Umbilical cord (tissue), 2 donors: ENCODE data around the gene CRPPA. TPM values are rescaled to one million over a fixed set of nuclear protein-coding genes. Genes with fewer than 3 reads are reported as not detected.
"Not testable (repeated sequence)": the region's sequence is repeated elsewhere in the genome, so short reads cannot be mapped to it uniquely, and the experiment has no call there.

Experiments
- DNase-seq: peaks from one replicate; pipeline ENCODE4 v3.0.0-alpha.2; 2015; ENCODE audit warnings: low spot score
- total RNA-seq: library from RNA; depleted of rRNA; stranded (reverse); fragments of >200 nt; gene quantifications from one replicate; pipeline ENCODE4 v1.2.3, GENCODE V29; 2014; ENCODE audit warnings: low replicate concordance; ENCODE audit not compliant: insufficient read depth

Gene CRPPA
- total RNA-seq, 1 donor from 2014 or later = 12.3 TPM

GRCh38 chr7:16398146-16399017 lies 23.0 kb downstream of the CRPPA start:
- DNase-seq = peak; percentile 11

- no peak for DNase-seq
Measured at GRCh38 chr7:16397501-16398145, 23.7 kb downstream of the CRPPA start.

- DNase-seq = no peak
Measured at GRCh38 chr7:16396766-16397500, 24.4 kb downstream of the CRPPA start.

- DNase-seq = no peak
Measured at GRCh38 chr7:16395121-16395520, 26.2 kb downstream of the CRPPA start.

GRCh38 chr7:16393862-16394422 lies 27.4 kb downstream of the CRPPA start:
- no peak for DNase-seq

GRCh38 chr7:16392990-16393523 lies 28.3 kb downstream of the CRPPA start:
- no peak for DNase-seq

- DNase-seq = not testable (repeated sequence)
Measured at GRCh38 chr7:16383786-16384185, 37.6 kb downstream of the CRPPA start.

GRCh38 chr7:16383103-16383502 lies 38.2 kb downstream of the CRPPA start:
- DNase-seq = not testable (repeated sequence)

Other genes with a start within 250 kb of the CRPPA start
- 1.9 TPM for gene SOSTDC1, start 44.2 kb upstream of the CRPPA start, total RNA-seq
- not detected for gene LRRC72, start 105.3 kb upstream of the CRPPA start, total RNA-seq
- 15.9 TPM for gene ANKMY2, start 224.2 kb upstream of the CRPPA start, total RNA-seq
- 42.4 TPM for gene BZW2, start 224.6 kb upstream of the CRPPA start, total RNA-seq